Smooth muscle cell of the coronary artery (primary cell): ENCODE results near the gene KCNK17. TPM values are rescaled to one million over a fixed set of nuclear protein-coding genes. Genes with fewer than 3 reads are reported as not detected.

ENCODE experiments used
- total RNA-seq: library from RNA; depleted of rRNA; stranded (reverse); fragments of >200 nt; gene quantifications from 2 replicates; pipeline ENCODE4 v1.2.3, GENCODE V29; 2014; ENCODE audit warnings: low replicate concordance

Gene KCNK17, protein sequence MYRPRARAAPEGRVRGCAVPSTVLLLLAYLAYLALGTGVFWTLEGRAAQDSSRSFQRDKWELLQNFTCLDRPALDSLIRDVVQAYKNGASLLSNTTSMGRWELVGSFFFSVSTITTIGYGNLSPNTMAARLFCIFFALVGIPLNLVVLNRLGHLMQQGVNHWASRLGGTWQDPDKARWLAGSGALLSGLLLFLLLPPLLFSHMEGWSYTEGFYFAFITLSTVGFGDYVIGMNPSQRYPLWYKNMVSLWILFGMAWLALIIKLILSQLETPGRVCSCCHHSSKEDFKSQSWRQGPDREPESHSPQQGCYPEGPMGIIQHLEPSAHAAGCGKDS
- total RNA-seq: not detected in 2 replicates

DNA sequence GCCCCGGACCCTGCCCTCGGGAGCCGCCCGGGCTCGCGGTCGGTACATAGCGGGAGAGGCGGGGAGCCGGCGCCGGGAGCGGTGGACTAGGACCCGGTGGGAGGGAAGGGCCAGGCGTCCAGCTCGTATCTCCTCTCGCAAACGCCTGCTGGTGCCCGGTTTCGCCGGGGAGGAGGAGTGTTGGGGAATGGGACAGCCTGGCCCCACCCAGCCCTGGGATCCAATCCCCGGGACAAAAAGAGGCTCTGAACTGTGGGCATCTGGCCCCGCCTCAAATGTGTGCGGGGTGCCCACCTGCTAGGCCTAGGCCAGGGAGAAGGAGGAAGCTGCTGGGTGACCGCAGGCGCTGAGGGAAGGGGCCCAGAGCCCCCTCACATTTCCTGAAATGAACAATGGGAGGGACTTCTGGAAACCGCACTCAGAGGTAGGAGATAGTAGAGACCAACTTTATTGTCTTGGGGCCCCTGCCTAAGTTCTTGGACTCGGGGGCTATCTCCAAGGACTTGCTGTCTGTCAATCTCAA is at the start of gene KCNK17:
TSS of gene KCNK17 (minus strand) at position 147 of the 523 bp plus-strand sequence. CDS start at position 48, 99 bp downstream.

DNA sequence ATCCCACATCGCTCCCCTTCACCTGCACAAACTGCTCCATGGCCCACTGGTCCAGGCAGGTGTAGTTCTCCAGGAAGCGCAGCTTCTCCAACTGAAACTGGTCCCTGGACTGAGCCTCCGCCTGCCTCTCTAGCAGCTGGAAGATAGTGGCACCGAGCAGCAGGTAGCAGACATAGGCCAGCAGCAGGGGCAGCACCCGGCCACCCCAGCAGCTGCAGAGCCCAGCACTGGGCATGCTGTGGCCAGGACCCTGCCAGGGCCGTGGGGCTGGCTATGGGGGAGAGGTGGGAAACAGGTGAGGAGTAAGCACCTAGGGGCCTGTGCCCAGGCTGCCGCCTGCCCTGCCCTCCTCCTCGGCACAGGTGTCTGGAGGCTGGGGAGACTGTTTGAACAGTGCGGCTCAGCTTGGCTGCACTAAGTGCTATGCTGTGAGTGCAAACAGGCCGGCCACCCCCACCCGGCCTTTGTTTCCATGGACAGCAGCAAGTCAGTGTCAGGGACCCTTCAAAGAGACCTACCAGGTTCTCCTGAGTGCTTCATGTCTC is 8.2 kb upstream of the KCNK17 start, which contains the start of gene KCNK16:
TSS of gene KCNK16 (minus strand) at position 397 of the 545 bp plus-strand sequence. CDS start at position 235, 162 bp downstream.

Other genes starting within 250 kb of the KCNK17 start
- gene SAYSD1, start 199.2 kb downstream of the KCNK17 start, total RNA-seq: 7.1 and 14.4 TPM in 2 replicates
- gene KCNK5, start 84.9 kb downstream of the KCNK17 start, total RNA-seq: not detected in 2 replicates
- gene KCNK16, start 8.3 kb upstream of the KCNK17 start, total RNA-seq: not detected in 2 replicates